K562 (cell line): ENCODE measurements around the gene RSPRY1. TPM values are rescaled to one million over a fixed set of nuclear protein-coding genes. Genes with fewer than 3 reads are reported as not detected.
A peak's percentile ranks its signal among the peaks of the same experiment; 100 is the strongest.

Source experiments
- CBX5 ChIP-seq: IDR thresholded peaks from 2 replicates; pipeline ENCODE4 v1.6.1; 2014; ENCODE audit warnings: low read depth, borderline replicate concordance
- CEBPB ChIP-seq: fragments of 450-650 bp; IDR thresholded peaks from 2 replicates; pipeline ENCODE4 v1.6.1; 2016; ENCODE audit warnings: missing genetic modification characterization, missing compliant biosample characterization
- FOXM1 ChIP-seq, 2 experiments: fragments of 450-650 bp in 1 of 2; sonication (generic) in 1 of 2; formaldehyde crosslinking in 1 of 2; IDR thresholded peaks; 2 replicates each; pipeline versions ENCODE4 v1.6.1 to v1.9.0; 2017 to 2022; ENCODE audit warnings: low read depth in 2 of 2, mild to moderate bottlenecking in 2 of 2, missing genetic modification reagents in 1 of 2, moderate library complexity in 1 of 2
- GATA2 ChIP-seq: sonication (generic); formaldehyde crosslinking; IDR thresholded peaks from 2 replicates; pipeline ENCODE4 v1.4.0; 2020; ENCODE audit warnings: mild to moderate bottlenecking, missing genetic modification reagents
- HMGXB4 ChIP-seq: sonication (generic); formaldehyde crosslinking; IDR thresholded peaks from 2 replicates; pipeline ENCODE4 v1.8.1; 2023; ENCODE audit warnings: mild to moderate bottlenecking, missing genetic modification reagents
- MTA2 ChIP-seq: fragments of 450-650 bp; IDR thresholded peaks from 2 replicates; pipeline ENCODE4 v1.6.1; 2016; ENCODE audit warnings: low read depth
- PATZ1 ChIP-seq: fragments of 250-450 bp; sonication (Bioruptor Pico); IDR thresholded peaks from 2 replicates; pipeline ENCODE4 v1.5.0; 2020; ENCODE audit warnings: mild to moderate bottlenecking, borderline replicate concordance
- PKNOX1 ChIP-seq: fragments of 450-650 bp; IDR thresholded peaks from 2 replicates; pipeline ENCODE4 v1.6.1; 2016
- PML ChIP-seq: IDR thresholded peaks from 2 replicates; pipeline ENCODE4 v1.6.1; 2012; ENCODE audit warnings: low read length, inconsistent platforms
- SOX6 ChIP-seq: fragments of 450-650 bp; IDR thresholded peaks from 2 replicates; pipeline ENCODE4 v1.6.1; 2014; ENCODE audit warnings: mild to moderate bottlenecking
- TAL1 ChIP-seq: fragments of 450-650 bp; IDR thresholded peaks from 2 replicates; pipeline ENCODE4 v1.6.1; 2016; ENCODE audit warnings: mild to moderate bottlenecking
- TFE3 ChIP-seq: fragments of 450-650 bp; formaldehyde crosslinking; IDR thresholded peaks from 2 replicates; pipeline ENCODE4 v1.4.0; 2020; ENCODE audit warnings: mild to moderate bottlenecking, mixed read lengths
- VEZF1 ChIP-seq: fragments of 200-800 bp; sonication (Bioruptor generic); IDR thresholded peaks from 2 replicates; pipeline ENCODE4 v1.6.1; 2017; ENCODE audit warnings: missing genetic modification characterization, missing compliant biosample characterization
- YY1 ChIP-seq, 3 experiments: IDR thresholded peaks; 2 replicates each; pipeline ENCODE4 v1.6.1; 2011; ENCODE audit warnings: low read length in 2 of 3, mild to moderate bottlenecking in 2 of 3, moderate library complexity in 2 of 3, borderline replicate concordance in 1 of 3, control low read depth in 1 of 3, low read depth in 1 of 3; ENCODE audit not compliant: insufficient read depth in 3 of 3, insufficient replicate concordance in 2 of 3, control insufficient read depth in 1 of 3, insufficient read length in 1 of 3; ENCODE audit errors: extremely low read depth in 1 of 3
- ZFP1 ChIP-seq: fragments of 450-650 bp; formaldehyde crosslinking; IDR thresholded peaks from 2 replicates; pipeline ENCODE4 v1.4.0; 2020; ENCODE audit warnings: mild to moderate bottlenecking, mixed read lengths
- ZNF395 ChIP-seq: fragments of 200-800 bp; sonication (Bioruptor generic); IDR thresholded peaks from 2 replicates; pipeline ENCODE4 v1.6.1; 2017; ENCODE audit warnings: missing genetic modification characterization, missing compliant biosample characterization
- polyA plus RNA-seq, 8 experiments: library from polyadenylated mRNA; depleted of rRNA in 4 of 8; stranded (reverse) in 5 of 8; unstranded in 3 of 8; fragments of >200 nt; fragmentation: Nextera tagmentation in 2 of 8; fragmentation: Illumina TruSeq in 1 of 8; extraction: Ambion mirVana in 2 of 8; extraction: Trizol in 1 of 8; gene quantifications; 2 replicates each; pipeline versions ENCODE4 v1.2.1 to v1.2.3, GENCODE V29; 2011 to 2014; ENCODE audit warnings: inconsistent platforms in 1 of 8, missing spikeins in 1 of 8
- total RNA-seq, 7 experiments: library from RNA; depleted of rRNA in 6 of 7; stranded (reverse); fragments of >200 nt in 6 of 7; fragmentation: Illumina TruSeq in 2 of 7; extraction: Trizol in 2 of 7; gene quantifications; 2 replicates each; pipeline versions ENCODE4 v1.2.1 to v1.2.3, GENCODE V29; 2011 to 2021; ENCODE audit warnings: low replicate concordance in 1 of 7

The RSPRY1 gene
- total and polyA plus RNA-seq, 9 of the 15 experiments (the other 6 are each of a cell fraction or from before 2014, with no cell fraction given) = 10.2 to 27.8 (median 20.8) TPM

- TF ChIP-seq PKNOX1 (peak; percentile 61), HMGXB4 (CRISPR knock-in tag) (no peak), YY1 (IDR thresholded peaks at IDR 0.05; ENCODE audit: borderline replicate concordance in 1 of 3, control insufficient read depth in 1 of 3, extremely low read depth in 1 of 3, insufficient read depth in 3 of 3, insufficient read length in 1 of 3, insufficient replicate concordance in 2 of 3, low read depth in 1 of 3, low read length in 2 of 3) (no peak), FOXM1 (IDR thresholded peaks at IDR 0.05; ENCODE audit: low read depth) (0 out of 2 replicates have a peak, but pooled peaks have one; percentile 37), FOXM1 (CRISPR knock-in tag; IDR thresholded peaks at IDR 0.05; ENCODE audit: low read depth) (no peak), CBX5 (no peak), CEBPB (tag) (no peak), PATZ1 (CRISPR knock-in tag) (no peak), MTA2 (peak; percentile 57; the same call in 1 of the 2 replicates), SOX6 (peak; percentile 36; the same call in 1 of the 2 replicates), TFE3 (no peak), VEZF1 (peak; percentile 30; the same call in 1 of the 2 replicates), ZNF395 (CRISPR knock-in tag) (no peak), GATA2 (CRISPR knock-in tag) (peak; percentile 46; the same call in 1 of the 2 replicates), ZFP1 (CRISPR knock-in tag) (no peak), TAL1 (peak; percentile 81), PML (peak; percentile 59)
Measured at GRCh38 chr16:57256601-57257395, 70.7 kb downstream of the RSPRY1 start (continued).
